Endothelial cell of umbilical vein (primary cell): Measurements from ENCODE around the gene OLFM1. TPM values are rescaled to one million over a fixed set of nuclear protein-coding genes. Genes with fewer than 3 reads are reported as not detected.

Experiments
- BruUV-seq: library from RNA; stranded (reverse); fragments of 400-500 nt; replicated peaks from 2 replicates; lab custom pipeline; 2021; lab: Mats Ljungman, UMichigan
- CTCF ChIA-PET: fragments of 300-600, 350-600 bp; sonication (Branson Sonifier 250); formaldehyde crosslinking; loops from one replicate; lab custom pipeline; 2021; ENCODE audit warnings: antibody characterized with exemption, inconsistent platforms; lab: Charles Lee
- POLR2A ChIA-PET: fragments of 300-600, 350-600 bp; sonication (Branson Sonifier 250); formaldehyde crosslinking; loops from one replicate; lab custom pipeline; 2021; ENCODE audit warnings: antibody characterized with exemption, inconsistent platforms; lab: Charles Lee
- DNase-seq: peaks from one replicate; pipeline ENCODE4 v3.0.0-alpha.2; 2011; ENCODE audit warnings: low read depth, low spot score
- FAIRE-seq: peaks from 2 replicates; lab custom pipeline; 2011; peaks lifted over from hg19 to GRCh38; lab: Jason Lieb, UNC
- H2AFZ ChIP-seq: 2 replicates; pipeline ENCODE4 v1.6.0; 2012; ENCODE audit warnings: low read depth, low read length, control low read depth, inconsistent platforms
- H3K27ac ChIP-seq: 2 replicates; pipeline ENCODE4 v1.5.1; 2011; ENCODE audit warnings: low read depth, mild to moderate bottlenecking, control low read depth, low read length, moderate library complexity; ENCODE audit not compliant: insufficient read depth
- H3K27me3 ChIP-seq, 2 experiments: 2 replicates each; pipeline versions ENCODE4 v1.6.0 to v1.6.1; 2011; ENCODE audit warnings: low read length in 2 of 2, mixed read lengths in 1 of 2; ENCODE audit not compliant: control insufficient read depth in 2 of 2, insufficient read depth in 2 of 2
- H3K36me3 ChIP-seq, 2 experiments: 2 replicates in 1 of 2; 3 replicates in 1 of 2; pipeline ENCODE4 v1.5.1; 2011; ENCODE audit warnings: low read length in 2 of 2, mild to moderate bottlenecking in 1 of 2, moderate library complexity in 1 of 2; ENCODE audit not compliant: control insufficient read depth in 2 of 2, insufficient read depth in 2 of 2; ENCODE audit errors: extremely low read depth in 1 of 2
- H3K4me1 ChIP-seq: 3 replicates; pipeline ENCODE4 v1.5.1; 2011; ENCODE audit warnings: mild to moderate bottlenecking, low read length; ENCODE audit not compliant: control insufficient read depth, insufficient read depth; ENCODE audit errors: extremely low read depth
- H3K4me2 ChIP-seq: 2 replicates; pipeline ENCODE4 v1.6.1; 2011; ENCODE audit warnings: low read length, control low read depth, mixed read lengths; ENCODE audit not compliant: insufficient read depth
- H3K4me3 ChIP-seq, 3 experiments: fragments of 200-600 bp in 1 of 3; sonication (generic), shearing (Covaris generic) in 1 of 3; replicated peaks in 1 of 3; 2 replicates each; pipeline ENCODE4 v1.5.1; 2011 to 2016; ENCODE audit warnings: control low read depth in 3 of 3, low read length in 3 of 3, mild to moderate bottlenecking in 2 of 3, inconsistent platforms in 1 of 3, low read depth in 1 of 3, moderate library complexity in 1 of 3; ENCODE audit not compliant: insufficient read depth in 1 of 3
- H3K79me2 ChIP-seq: 2 replicates; pipeline ENCODE4 v1.6.0; 2012; ENCODE audit warnings: low read length, inconsistent platforms; ENCODE audit not compliant: control insufficient read depth, insufficient read depth
- H3K9ac ChIP-seq: replicated peaks from 2 replicates; pipeline ENCODE3; 2011; ENCODE audit warnings: low read length, control low read depth; ENCODE audit not compliant: insufficient read depth; ENCODE audit errors: extremely low read depth
- H3K9me1 ChIP-seq: replicated peaks from 3 replicates; pipeline ENCODE4 v1.6.0; 2011; ENCODE audit warnings: mild to moderate bottlenecking, low read length; ENCODE audit not compliant: control insufficient read depth, insufficient read depth; ENCODE audit errors: extremely low read depth
- H3K9me3 ChIP-seq: replicated peaks from 2 replicates; pipeline ENCODE4 v1.5.1; 2012; ENCODE audit warnings: low read length, inconsistent platforms; ENCODE audit not compliant: control insufficient read depth, insufficient read depth
- H4K20me1 ChIP-seq: replicated peaks from 2 replicates; pipeline ENCODE3; 2011; ENCODE audit warnings: mild to moderate bottlenecking, low read length; ENCODE audit not compliant: control insufficient read depth, insufficient read depth; ENCODE audit errors: extremely low read depth
- JUN ChIP-seq: IDR thresholded peaks from 2 replicates; pipeline ENCODE4 v1.6.1; 2011; ENCODE audit warnings: borderline replicate concordance, low read depth; ENCODE audit not compliant: insufficient read length, insufficient read depth
- dilution Hi-C: fragments of 300-500 bp; cut with MboI; formaldehyde crosslinking; loops from one replicate; pipeline ENCODE4 v1.15.0; 2019; ENCODE audit warnings: low sequenced_read_pairs; ENCODE audit not compliant: extremely low pct_ligation_motif_present
- intact Hi-C: fragments of 100-400 bp; cut with micrococcal nuclease; formaldehyde crosslinking; loops from one replicate; pipeline ENCODE4 v1.10.0; 2022
- polyA plus RNA-seq, 4 experiments: library from polyadenylated mRNA; depleted of rRNA in 3 of 4; stranded (reverse) in 3 of 4; unstranded in 1 of 4; fragments of >200 nt; gene quantifications; 2 replicates each; pipeline versions ENCODE4 v1.2.1 to v1.2.3, GENCODE V29; 2011 to 2012; ENCODE audit warnings: missing spikeins in 1 of 4
- total RNA-seq: library from RNA; stranded (reverse); gene quantifications from 2 replicates; pipeline ENCODE4 v1.2.3, GENCODE V29; 2021

OLFM1 gene
- total and polyA plus RNA-seq, 2 donors (not counting 3 experiments of a cell fraction or from before 2014, with no cell fraction given): 0.07 to 0.95 TPM

DNA sequence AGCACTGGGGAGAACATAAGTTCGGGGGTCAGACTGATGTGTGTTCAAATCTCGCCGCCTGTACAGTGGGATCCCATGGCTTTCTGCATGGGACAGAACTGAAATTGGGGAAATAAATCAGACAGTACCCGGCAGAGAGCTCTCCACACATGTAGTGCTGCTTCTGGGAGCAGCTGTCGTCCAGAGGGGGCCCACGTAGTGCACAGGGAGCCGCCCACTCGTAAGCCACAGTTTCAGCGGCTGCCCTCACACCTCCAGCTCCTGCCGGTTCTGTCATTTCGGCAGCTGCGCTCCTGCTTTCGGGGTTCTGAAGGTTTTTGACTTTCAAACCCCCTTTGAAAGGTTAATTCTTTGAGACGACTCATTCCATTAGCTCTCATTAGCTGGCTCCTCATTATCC lies 83.1 kb downstream of the OLFM1 start:
- H3K4me1 ChIP-seq: no peaks in the 10 kb centered on the region
- ChIA-PET POLR2A (no interaction called here), CTCF (no interaction called here)
- H3K9me3 ChIP-seq: peaks cover 2% of the 10 kb centered on the region
- no peaks in the 10 kb centered on the region for H4K20me1 ChIP-seq
- FAIRE-seq: no peak
- no peaks in the 10 kb centered on the region for H3K27me3 ChIP-seq
- TF ChIP-seq JUN: no peak
- H3K27ac ChIP-seq: no peak overlapping the region
- BruUV-seq: no TSS peak
- H3K4me2 ChIP-seq: no peak overlapping the region
- dilution Hi-C loops (no loop called here), intact Hi-C loops (no loop called here)
- no peak for DNase-seq
- no peak overlapping the region for H3K9ac ChIP-seq
- H3K9me1 ChIP-seq: no peaks in the 10 kb centered on the region
- H3K36me3 ChIP-seq: no peaks in the 10 kb centered on the region
- no peak overlapping the region for H2AFZ ChIP-seq
- no peaks in the 10 kb centered on the region for H3K79me2 ChIP-seq
- H3K4me3 ChIP-seq: no peak overlapping the region

Other genes starting within 250 kb of the OLFM1 start
- gene FCN2, start 206.9 kb upstream of the OLFM1 start, total RNA-seq: not detected in 2 replicates
- not detected in 2 replicates for gene FCN2, start 206.9 kb upstream of the OLFM1 start, polyA plus RNA-seq
- not detected in 2 replicates for gene FCN1, start 169.8 kb upstream of the OLFM1 start, total RNA-seq
- not detected in 2 replicates for gene FCN1, start 169.8 kb upstream of the OLFM1 start, polyA plus RNA-seq